Coronary artery (tissue), 2 donors: ENCODE results near the gene TNS4.

ENCODE experiments used
- DNase-seq: peaks from one replicate; pipeline ENCODE4 v3.0.0-alpha.2; 2017; ENCODE audit warnings: low spot score
- H3K27ac ChIP-seq, 2 donors: fragments of 200-600 bp; sonication (generic); one replicate each; pipeline ENCODE4 v1.5.1; 2016 to 2019
- H3K4me3 ChIP-seq: fragments of 200-600 bp; sonication (generic); 2 replicates; pipeline ENCODE4 v1.5.1; 2016; ENCODE audit warnings: mild to moderate bottlenecking, moderate library complexity
- CTCF ChIP-seq: fragments of 200-600 bp; sonication (generic); IDR thresholded peaks from one replicate; pipeline ENCODE4 v1.5.1; 2019; ENCODE audit warnings: antibody characterized with exemption

TNS4 gene

GRCh38 chr17:40437095-40437732, 64.2 kb downstream of the TNS4 start:
- DNase-seq: no peak
- no peak for TF ChIP-seq CTCF
- Histone ChIP-seq H3K4me3 (no peak overlapping the region), H3K27ac (no peak overlapping the region)

- Histone ChIP-seq H3K27ac (no peak overlapping the region), H3K4me3 (no peak overlapping the region)
- no peak for TF ChIP-seq CTCF
- no peak for DNase-seq
Observed at GRCh38 chr17:40436636-40437035, 64.8 kb downstream of the TNS4 start.

GRCh38 chr17:40433551-40434415, 67.6 kb downstream of the TNS4 start:
- peak overlapping the region in 1 of 2 donors; percentile 12 for H3K27ac ChIP-seq
- DNase-seq: no peak
- TF ChIP-seq CTCF: peak; percentile 27
- H3K4me3 ChIP-seq: no peak overlapping the region

- TF ChIP-seq CTCF: no peak
- Histone ChIP-seq H3K27ac (peak overlapping the region in 1 of 2 donors; percentile 12), H3K4me3 (no peak overlapping the region)
- DNase-seq: no peak
Observed at GRCh38 chr17:40432864-40433528, 68.4 kb downstream of the TNS4 start.

GRCh38 chr17:40431231-40431602, 70.2 kb downstream of the TNS4 start:
- DNase-seq: no peak
- TF ChIP-seq CTCF: no peak
- Histone ChIP-seq H3K4me3 (no peak overlapping the region), H3K27ac (no peak overlapping the region)

- no peak for DNase-seq
- TF ChIP-seq CTCF: no peak
- Histone ChIP-seq H3K27ac (no peak overlapping the region), H3K4me3 (no peak overlapping the region)
Observed at GRCh38 chr17:40430272-40431230, 70.9 kb downstream of the TNS4 start.
